WTC11 (cell line): ENCODE measurements around the gene STUB1. TPM values are rescaled to one million over a fixed set of nuclear protein-coding genes. Genes with fewer than 3 reads are reported as not detected.

ENCODE experiments used
- ATF1 ChIP-seq: sonication (generic); formaldehyde crosslinking; IDR thresholded peaks from 2 replicates; pipeline ENCODE4 v1.8.1; 2023; ENCODE audit warnings: mild to moderate bottlenecking, moderate library complexity, missing genetic modification reagents
- ATF2 ChIP-seq: sonication (generic); formaldehyde crosslinking; IDR thresholded peaks from 2 replicates; pipeline ENCODE4 v1.8.1; 2022; ENCODE audit warnings: low read depth, missing genetic modification reagents, borderline replicate concordance
- CREB1 ChIP-seq: sonication (generic); formaldehyde crosslinking; IDR thresholded peaks from 2 replicates; pipeline ENCODE4 v1.8.0; 2023; ENCODE audit warnings: mild to moderate bottlenecking, missing genetic modification reagents
- CREM ChIP-seq: sonication (generic); formaldehyde crosslinking; IDR thresholded peaks from 2 replicates; pipeline ENCODE4 v1.8.1; 2022; ENCODE audit warnings: mild to moderate bottlenecking, missing genetic modification reagents, moderate library complexity
- EMX1 ChIP-seq: fragments of 250-450 bp; sonication (Bioruptor Pico); IDR thresholded peaks from 2 replicates; pipeline ENCODE4 v1.8.0; 2021; ENCODE audit warnings: mild to moderate bottlenecking
- FOXP1 ChIP-seq: sonication (generic); formaldehyde crosslinking; IDR thresholded peaks from 2 replicates; pipeline ENCODE4 v1.8.0; 2022; ENCODE audit warnings: missing genetic modification reagents, mild to moderate bottlenecking, moderate library complexity, borderline replicate concordance
- GABPB1 ChIP-seq: sonication (generic); formaldehyde crosslinking; IDR thresholded peaks from 2 replicates; pipeline ENCODE4 v1.8.1; 2023; ENCODE audit warnings: mild to moderate bottlenecking, missing genetic modification reagents
- NFATC4 ChIP-seq: fragments of 250-450 bp; sonication (Bioruptor Pico); IDR thresholded peaks from 2 replicates; pipeline ENCODE4 v1.9.0; 2021; ENCODE audit warnings: mild to moderate bottlenecking
- SOX15 ChIP-seq: fragments of 250-450 bp; sonication (Bioruptor Pico); IDR thresholded peaks from 2 replicates; pipeline ENCODE4 v1.9.0; 2021; ENCODE audit warnings: mild to moderate bottlenecking
- STAT6 ChIP-seq: sonication (generic); formaldehyde crosslinking; conservative IDR thresholded peaks from 2 replicates; pipeline ENCODE4 v1.8.1; 2023; ENCODE audit warnings: mild to moderate bottlenecking, low read depth, missing genetic modification reagents, moderate library complexity
- TP53 ChIP-seq: sonication (generic); formaldehyde crosslinking; IDR thresholded peaks from 2 replicates; pipeline ENCODE4 v1.8.1; 2023; ENCODE audit warnings: mild to moderate bottlenecking, missing genetic modification reagents
- ZNF138 ChIP-seq: sonication (generic); formaldehyde crosslinking; conservative IDR thresholded peaks from 2 replicates; pipeline ENCODE4 v1.8.1; 2022; ENCODE audit warnings: mild to moderate bottlenecking, moderate library complexity, missing genetic modification reagents
- ZNF532 ChIP-seq: fragments of 250-450 bp; sonication (Bioruptor Pico); IDR thresholded peaks from 2 replicates; pipeline ENCODE4 v1.9.0; 2021; ENCODE audit warnings: mild to moderate bottlenecking, borderline replicate concordance
- total RNA-seq: library from RNA; stranded (reverse); gene quantifications from 3 replicates; pipeline ENCODE4 v1.2.3, GENCODE V29; 2021
- TF ChIP-seq, protein P1 (sequence below): sonication (generic); formaldehyde crosslinking; IDR thresholded peaks from 2 replicates; pipeline ENCODE4 v1.8.1; 2022; ENCODE audit warnings: low read depth, mild to moderate bottlenecking, moderate library complexity, missing genetic modification reagents, borderline replicate concordance
- TF ChIP-seq, protein P2 (sequence below): sonication (generic); formaldehyde crosslinking; IDR thresholded peaks from 2 replicates; pipeline ENCODE4 v1.8.0; 2022; ENCODE audit warnings: missing genetic modification reagents
- TF ChIP-seq, protein P3 (sequence below): sonication (generic); formaldehyde crosslinking; IDR thresholded peaks from 2 replicates; pipeline ENCODE4 v1.8.0; 2022; ENCODE audit warnings: mild to moderate bottlenecking, missing genetic modification reagents
- TF ChIP-seq, protein P4 (sequence below): sonication (generic); formaldehyde crosslinking; IDR thresholded peaks from 2 replicates; pipeline ENCODE4 v1.8.0; 2022; ENCODE audit warnings: mild to moderate bottlenecking, missing genetic modification reagents
- TF ChIP-seq, protein P5 (sequence below): fragments of 250-450 bp; sonication (Bioruptor Pico); IDR thresholded peaks from 2 replicates; pipeline ENCODE4 v1.9.0; 2021; ENCODE audit warnings: mild to moderate bottlenecking

The STUB1 gene
- total RNA-seq, 1 experiment from 2014 or later = 88.2 TPM

DNA sequence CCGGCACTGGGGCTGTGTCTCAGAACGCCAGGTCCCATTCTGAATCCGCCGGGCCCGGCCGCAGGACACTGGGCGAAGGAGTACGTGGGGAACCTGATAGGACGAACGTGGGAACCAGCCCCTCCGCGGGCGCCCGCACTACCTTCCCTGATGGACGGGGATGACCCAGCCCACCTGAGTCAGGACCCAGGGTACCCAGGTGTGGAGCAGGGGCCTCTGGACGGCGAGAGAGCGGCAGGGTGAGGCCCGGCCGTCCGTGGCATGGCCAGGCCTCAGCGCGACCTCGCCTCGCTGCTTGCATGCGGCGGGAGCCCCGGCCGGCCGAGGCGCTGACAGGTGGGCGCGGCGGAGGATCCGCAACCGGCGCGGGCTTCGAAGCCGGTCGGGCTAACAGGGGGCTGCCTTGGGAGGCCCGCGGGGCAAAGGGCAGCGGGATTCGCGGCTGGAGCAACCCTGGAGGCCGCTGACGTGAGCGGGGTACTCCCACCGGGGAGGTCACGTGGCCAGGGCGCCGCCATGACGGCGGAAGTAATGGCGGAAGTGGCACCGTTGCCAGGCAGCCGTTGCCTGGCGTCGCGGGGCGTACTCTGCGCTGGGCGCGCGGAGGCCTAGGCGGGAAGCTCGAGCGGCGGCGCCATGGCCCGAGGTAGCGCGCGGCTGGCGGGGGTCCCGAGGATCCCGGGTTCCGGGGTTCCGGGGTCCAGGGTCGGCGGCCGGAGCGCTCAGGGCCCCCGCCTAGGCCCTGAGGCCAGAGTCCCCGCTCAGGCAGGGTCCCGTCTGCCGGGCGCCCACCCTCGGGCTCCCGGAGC lies 31.2 kb upstream of the STUB1 start, which contains the start of gene WDR90 (continued):
- TF ChIP-seq ZNF138 = peak; percentile 25; the same call in 1 of the 2 replicates
- no peak for TF ChIP-seq SOX15 (CRISPR knock-in tag)
- TF ChIP-seq, protein P1, sequence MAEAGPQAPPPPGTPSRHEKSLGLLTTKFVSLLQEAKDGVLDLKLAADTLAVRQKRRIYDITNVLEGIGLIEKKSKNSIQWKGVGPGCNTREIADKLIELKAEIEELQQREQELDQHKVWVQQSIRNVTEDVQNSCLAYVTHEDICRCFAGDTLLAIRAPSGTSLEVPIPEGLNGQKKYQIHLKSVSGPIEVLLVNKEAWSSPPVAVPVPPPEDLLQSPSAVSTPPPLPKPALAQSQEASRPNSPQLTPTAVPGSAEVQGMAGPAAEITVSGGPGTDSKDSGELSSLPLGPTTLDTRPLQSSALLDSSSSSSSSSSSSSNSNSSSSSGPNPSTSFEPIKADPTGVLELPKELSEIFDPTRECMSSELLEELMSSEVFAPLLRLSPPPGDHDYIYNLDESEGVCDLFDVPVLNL (CRISPR knock-in tag) = peak; percentile 79; the same call in 1 of the 2 replicates
- TF ChIP-seq CREB1 (CRISPR knock-in tag) = 0 out of 2 replicates have a peak, but pooled peaks have one; percentile 45
- TF ChIP-seq NFATC4 (CRISPR knock-in tag) = peak; percentile 86; the same call in 1 of the 2 replicates
- TF ChIP-seq ATF1 = peak; percentile 92
- peak; percentile 83 for TF ChIP-seq GABPB1
- TF ChIP-seq, protein P2, sequence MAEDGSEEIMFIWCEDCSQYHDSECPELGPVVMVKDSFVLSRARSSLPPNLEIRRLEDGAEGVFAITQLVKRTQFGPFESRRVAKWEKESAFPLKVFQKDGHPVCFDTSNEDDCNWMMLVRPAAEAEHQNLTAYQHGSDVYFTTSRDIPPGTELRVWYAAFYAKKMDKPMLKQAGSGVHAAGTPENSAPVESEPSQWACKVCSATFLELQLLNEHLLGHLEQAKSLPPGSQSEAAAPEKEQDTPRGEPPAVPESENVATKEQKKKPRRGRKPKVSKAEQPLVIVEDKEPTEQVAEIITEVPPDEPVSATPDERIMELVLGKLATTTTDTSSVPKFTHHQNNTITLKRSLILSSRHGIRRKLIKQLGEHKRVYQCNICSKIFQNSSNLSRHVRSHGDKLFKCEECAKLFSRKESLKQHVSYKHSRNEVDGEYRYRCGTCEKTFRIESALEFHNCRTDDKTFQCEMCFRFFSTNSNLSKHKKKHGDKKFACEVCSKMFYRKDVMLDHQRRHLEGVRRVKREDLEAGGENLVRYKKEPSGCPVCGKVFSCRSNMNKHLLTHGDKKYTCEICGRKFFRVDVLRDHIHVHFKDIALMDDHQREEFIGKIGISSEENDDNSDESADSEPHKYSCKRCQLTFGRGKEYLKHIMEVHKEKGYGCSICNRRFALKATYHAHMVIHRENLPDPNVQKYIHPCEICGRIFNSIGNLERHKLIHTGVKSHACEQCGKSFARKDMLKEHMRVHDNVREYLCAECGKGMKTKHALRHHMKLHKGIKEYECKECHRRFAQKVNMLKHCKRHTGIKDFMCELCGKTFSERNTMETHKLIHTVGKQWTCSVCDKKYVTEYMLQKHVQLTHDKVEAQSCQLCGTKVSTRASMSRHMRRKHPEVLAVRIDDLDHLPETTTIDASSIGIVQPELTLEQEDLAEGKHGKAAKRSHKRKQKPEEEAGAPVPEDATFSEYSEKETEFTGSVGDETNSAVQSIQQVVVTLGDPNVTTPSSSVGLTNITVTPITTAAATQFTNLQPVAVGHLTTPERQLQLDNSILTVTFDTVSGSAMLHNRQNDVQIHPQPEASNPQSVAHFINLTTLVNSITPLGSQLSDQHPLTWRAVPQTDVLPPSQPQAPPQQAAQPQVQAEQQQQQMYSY (CRISPR knock-in tag) = no peak
- peak; percentile 69 for TF ChIP-seq FOXP1
- TF ChIP-seq, protein P3, sequence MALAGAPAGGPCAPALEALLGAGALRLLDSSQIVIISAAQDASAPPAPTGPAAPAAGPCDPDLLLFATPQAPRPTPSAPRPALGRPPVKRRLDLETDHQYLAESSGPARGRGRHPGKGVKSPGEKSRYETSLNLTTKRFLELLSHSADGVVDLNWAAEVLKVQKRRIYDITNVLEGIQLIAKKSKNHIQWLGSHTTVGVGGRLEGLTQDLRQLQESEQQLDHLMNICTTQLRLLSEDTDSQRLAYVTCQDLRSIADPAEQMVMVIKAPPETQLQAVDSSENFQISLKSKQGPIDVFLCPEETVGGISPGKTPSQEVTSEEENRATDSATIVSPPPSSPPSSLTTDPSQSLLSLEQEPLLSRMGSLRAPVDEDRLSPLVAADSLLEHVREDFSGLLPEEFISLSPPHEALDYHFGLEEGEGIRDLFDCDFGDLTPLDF (CRISPR knock-in tag) = no peak
- TF ChIP-seq, protein P4, sequence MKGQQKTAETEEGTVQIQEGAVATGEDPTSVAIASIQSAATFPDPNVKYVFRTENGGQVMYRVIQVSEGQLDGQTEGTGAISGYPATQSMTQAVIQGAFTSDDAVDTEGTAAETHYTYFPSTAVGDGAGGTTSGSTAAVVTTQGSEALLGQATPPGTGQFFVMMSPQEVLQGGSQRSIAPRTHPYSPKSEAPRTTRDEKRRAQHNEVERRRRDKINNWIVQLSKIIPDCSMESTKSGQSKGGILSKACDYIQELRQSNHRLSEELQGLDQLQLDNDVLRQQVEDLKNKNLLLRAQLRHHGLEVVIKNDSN (CRISPR knock-in tag) = peak; percentile 98
- no peak for TF ChIP-seq STAT6 (CRISPR knock-in tag)
- TF ChIP-seq, protein P5, sequence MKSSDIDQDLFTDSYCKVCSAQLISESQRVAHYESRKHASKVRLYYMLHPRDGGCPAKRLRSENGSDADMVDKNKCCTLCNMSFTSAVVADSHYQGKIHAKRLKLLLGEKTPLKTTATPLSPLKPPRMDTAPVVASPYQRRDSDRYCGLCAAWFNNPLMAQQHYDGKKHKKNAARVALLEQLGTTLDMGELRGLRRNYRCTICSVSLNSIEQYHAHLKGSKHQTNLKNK (CRISPR knock-in tag) = 0 out of 2 replicates have a peak, but pooled peaks have one; percentile 43
- TF ChIP-seq ATF2 = peak; percentile 57; the same call in 1 of the 2 replicates
- peak; percentile 60; the same call in 1 of the 2 replicates for TF ChIP-seq EMX1 (CRISPR knock-in tag)
- peak; percentile 85 for TF ChIP-seq TP53
- TF ChIP-seq CREM = peak; percentile 78; the same call in 1 of the 2 replicates
- TF ChIP-seq ZNF532 (CRISPR knock-in tag) = peak; percentile 74; the same call in 1 of the 2 replicates
